HUES64 (cell line): ENCODE measurements around the gene KRTAP4-9.
"Not testable (repeated sequence)": the region's sequence is repeated elsewhere in the genome, so short reads cannot be mapped to it uniquely, and the experiment has no call there.

ENCODE experiments used
- H3K27ac ChIP-seq: 2 replicates; pipeline ENCODE4 v1.7.0; 2013; ENCODE audit warnings: low read depth, low read length, inconsistent platforms
- H3K27me3 ChIP-seq: 2 replicates; pipeline ENCODE4 v1.6.1; 2013; ENCODE audit warnings: mild to moderate bottlenecking, low read length; ENCODE audit not compliant: insufficient read depth
- H3K36me3 ChIP-seq: 2 replicates; pipeline ENCODE4 v1.6.1; 2013; ENCODE audit warnings: mild to moderate bottlenecking, low read length; ENCODE audit not compliant: insufficient read depth
- H3K4me1 ChIP-seq: 2 replicates; pipeline ENCODE4 v1.6.1; 2013; ENCODE audit warnings: mild to moderate bottlenecking, low read length, moderate library complexity; ENCODE audit not compliant: insufficient read depth
- H3K4me3 ChIP-seq: 2 replicates; pipeline ENCODE4 v1.5.1; 2013; ENCODE audit warnings: mild to moderate bottlenecking, low read length, moderate library complexity
- H3K9ac ChIP-seq: 2 replicates; pipeline ENCODE4 v1.6.1; 2013; ENCODE audit warnings: mild to moderate bottlenecking, low read depth, low read length
- H3K9me3 ChIP-seq: 2 replicates; pipeline ENCODE4 v1.6.1; 2013; ENCODE audit warnings: low read depth, low read length; ENCODE audit not compliant: insufficient read depth
- WGBS: fragments of 150-250, 120-280 bp; methylation state at CpG from one replicate; pipeline ENCODE4 v1.1.7; 2013; ENCODE audit warnings: missing lambda C conversion rate; 5-methylcytosine and 5-hydroxymethylcytosine counted together

The KRTAP4-9 gene

DNA sequence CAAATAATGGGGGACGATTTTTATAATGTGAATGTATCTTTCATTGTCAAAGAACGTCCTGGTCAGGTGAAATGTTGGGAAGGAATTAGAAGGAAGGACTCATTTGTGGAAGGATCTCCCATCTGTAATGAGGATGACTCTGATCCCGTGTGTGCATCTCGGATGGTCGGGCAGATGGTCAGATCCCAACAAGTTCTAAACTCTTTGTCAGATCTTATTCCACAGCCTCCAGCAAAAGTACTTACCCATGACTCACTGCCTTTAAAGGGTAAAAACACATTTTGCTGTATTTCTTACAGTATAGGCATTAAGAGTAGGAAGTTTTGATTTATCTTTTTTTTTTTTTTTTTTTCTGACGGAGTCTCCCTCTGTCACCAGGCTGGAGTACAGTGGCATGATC is 6.7 kb upstream of the KRTAP4-9 start:
- no peak overlapping the region for H3K4me3 ChIP-seq
- H3K27me3 ChIP-seq = no peaks in the 10 kb centered on the region
- no peaks in the 10 kb centered on the region for H3K36me3 ChIP-seq
- no peaks in the 10 kb centered on the region for H3K4me1 ChIP-seq
- no peak overlapping the region for H3K9ac ChIP-seq
- 94% methylated on average over 6 of the region's 6 CpGs for WGBS
- H3K27ac ChIP-seq = no peak overlapping the region
- H3K9me3 ChIP-seq = 0 out of 2 replicates have a peak, but pooled peaks cover 3% of the 10 kb centered on the region

- not testable (repeated sequence) for H3K9ac ChIP-seq, H3K4me3 ChIP-seq
Observed at GRCh38 chr17:41099682-41100480, 5.3 kb upstream of the KRTAP4-9 start.

DNA sequence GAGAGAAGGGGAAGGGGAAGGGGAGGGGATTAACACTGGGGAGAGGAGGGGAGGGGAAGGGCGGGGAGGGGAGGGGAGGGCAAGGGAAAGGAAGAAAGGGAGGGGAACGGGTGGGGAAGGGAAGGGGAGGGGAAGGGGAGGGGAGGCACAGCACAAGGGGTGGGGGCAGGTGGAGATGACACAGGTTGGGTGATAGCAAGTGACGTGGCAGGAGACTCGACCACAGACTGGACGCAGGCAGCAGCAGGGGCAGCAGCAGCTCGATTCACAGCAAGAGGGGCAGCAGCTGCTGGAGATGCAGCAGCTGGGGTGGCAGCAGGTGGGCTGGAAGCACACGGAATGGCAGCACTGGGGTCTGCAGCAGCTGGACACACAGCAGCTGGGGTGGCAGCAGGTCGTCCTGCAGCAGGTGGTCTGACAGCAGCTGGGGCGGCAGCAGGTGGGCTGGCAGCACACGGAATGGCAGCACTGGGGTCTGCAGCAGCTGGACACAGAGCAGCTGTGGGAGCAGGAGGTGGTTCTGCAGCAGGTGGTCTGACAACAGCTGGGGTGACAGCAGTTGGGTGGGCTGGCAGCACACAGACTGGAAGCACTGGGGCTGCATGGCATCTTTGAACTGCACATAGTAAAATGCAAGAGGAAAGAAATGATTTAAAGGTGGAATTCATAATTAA is 3.5 kb upstream of the KRTAP4-9 start, which contains the start of gene KRTAP4-16:
KRTAP4-16 (minus strand) TSS at position 624 of the 674 bp plus-strand sequence; CDS start at position 624, 0 bp downstream.
- Histone ChIP-seq H3K36me3 (no peaks in the 10 kb centered on the region), H3K9me3 (no peaks in the 10 kb centered on the region), H3K27me3 (no peaks in the 10 kb centered on the region), H3K27ac (no peak within 1 kb of the TSS), H3K4me1 (peaks cover 4% of the 10 kb centered on the region), H3K9ac (no peak within 1 kb of the TSS), H3K4me3 (no peak within 1 kb of the TSS)
- whole genome bisulfite sequencing = 61% methylated on average over 9 of the region's 10 CpGs

More at GRCh38 chr17:41099682-41100480, 5.3 kb upstream of the KRTAP4-9 start:
- not testable (repeated sequence) for H3K27ac ChIP-seq, H3K9me3 ChIP-seq, H3K27me3 ChIP-seq, H3K4me1 ChIP-seq, H3K36me3 ChIP-seq
- 95% methylated on average over 7 of the region's 7 CpGs for WGBS

- Histone ChIP-seq H3K27ac (no peak overlapping the region), H3K27me3 (no peaks in the 10 kb centered on the region), H3K9me3 (no peaks in the 10 kb centered on the region), H3K9ac (no peak overlapping the region), H3K4me3 (no peak overlapping the region), H3K4me1 (peaks cover 21% of the 10 kb centered on the region), H3K36me3 (no peaks in the 10 kb centered on the region)
- WGBS = no CpG with 5 or more reads among the region's 1 CpG
Observed at GRCh38 chr17:41103896-41104295, 1.3 kb upstream of the KRTAP4-9 start.

DNA sequence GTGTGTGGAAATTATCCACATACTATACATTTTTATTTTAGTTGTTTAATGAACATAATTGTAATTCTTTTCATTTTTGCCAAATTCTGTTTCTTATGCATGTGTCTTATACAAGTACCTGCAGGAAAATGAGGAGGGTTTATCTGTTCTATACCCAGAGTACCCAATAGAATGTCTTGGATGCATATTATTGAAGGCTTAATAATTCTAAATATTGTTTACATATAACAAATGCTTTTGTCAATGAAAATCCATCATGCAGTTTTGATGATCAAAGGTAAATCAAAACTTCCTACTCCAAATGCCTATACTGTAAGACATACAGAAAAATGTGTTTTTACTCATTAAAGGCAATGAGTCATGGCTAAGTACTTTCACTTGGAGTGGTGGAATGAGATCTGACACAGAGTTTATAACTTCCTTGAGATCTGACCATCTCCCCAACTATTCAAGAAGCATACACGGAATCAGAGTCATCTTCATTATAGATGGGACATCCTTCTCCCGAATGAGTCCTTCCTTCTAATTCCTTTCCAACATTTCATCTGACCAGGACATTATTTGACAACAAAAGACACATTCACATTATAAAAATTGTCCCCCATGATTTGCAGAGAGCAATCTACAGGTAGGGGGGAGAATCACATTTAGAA is 677 bp upstream of the KRTAP4-9 start:
- not testable (repeated sequence) for H3K4me3 ChIP-seq, H3K9me3 ChIP-seq, H3K27me3 ChIP-seq, H3K9ac ChIP-seq, H3K27ac ChIP-seq, H3K36me3 ChIP-seq
- peaks cover 21% of the 10 kb centered on the region for H3K4me1 ChIP-seq
- WGBS = 88% methylated on average over 2 of the region's 2 CpGs

DNA sequence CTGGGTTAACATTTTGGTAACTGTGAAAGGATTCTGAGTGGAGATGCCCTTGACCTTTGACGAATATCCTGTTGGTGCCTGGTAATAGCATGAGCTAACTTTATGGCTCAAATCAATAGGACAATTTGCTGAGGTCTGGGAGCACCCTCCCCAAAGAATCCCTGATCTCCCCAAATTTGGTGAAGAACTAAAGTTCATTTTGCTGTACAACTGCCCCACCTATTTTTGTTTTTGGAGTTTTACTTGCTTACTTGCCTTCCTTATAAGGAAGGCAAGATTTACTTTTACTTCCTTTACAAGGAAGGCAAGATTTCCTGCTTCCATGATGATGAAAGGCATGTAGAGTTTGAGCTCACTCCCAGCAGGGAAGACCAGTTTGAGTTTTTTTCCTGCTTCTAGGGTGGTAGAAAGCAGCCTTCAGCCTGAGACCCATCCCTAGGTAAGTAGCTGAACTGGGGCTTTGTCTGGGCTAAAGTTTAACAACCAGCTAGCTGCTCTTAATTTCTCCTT is 2.8 kb downstream of the KRTAP4-9 start:
- no peaks in the 10 kb centered on the region for H3K27me3 ChIP-seq
- WGBS = 100% methylated on average over 1 of the region's 1 CpG
- no peaks in the 10 kb centered on the region for H3K36me3 ChIP-seq
- H3K9me3 ChIP-seq = peaks cover 26% of the 10 kb centered on the region
- H3K27ac ChIP-seq = peak overlapping the region; percentile 41; the same call in 1 of the 2 replicates
- H3K4me1 ChIP-seq = peaks cover 21% of the 10 kb centered on the region
- no peak overlapping the region for H3K9ac ChIP-seq
- H3K4me3 ChIP-seq = no peak overlapping the region

DNA sequence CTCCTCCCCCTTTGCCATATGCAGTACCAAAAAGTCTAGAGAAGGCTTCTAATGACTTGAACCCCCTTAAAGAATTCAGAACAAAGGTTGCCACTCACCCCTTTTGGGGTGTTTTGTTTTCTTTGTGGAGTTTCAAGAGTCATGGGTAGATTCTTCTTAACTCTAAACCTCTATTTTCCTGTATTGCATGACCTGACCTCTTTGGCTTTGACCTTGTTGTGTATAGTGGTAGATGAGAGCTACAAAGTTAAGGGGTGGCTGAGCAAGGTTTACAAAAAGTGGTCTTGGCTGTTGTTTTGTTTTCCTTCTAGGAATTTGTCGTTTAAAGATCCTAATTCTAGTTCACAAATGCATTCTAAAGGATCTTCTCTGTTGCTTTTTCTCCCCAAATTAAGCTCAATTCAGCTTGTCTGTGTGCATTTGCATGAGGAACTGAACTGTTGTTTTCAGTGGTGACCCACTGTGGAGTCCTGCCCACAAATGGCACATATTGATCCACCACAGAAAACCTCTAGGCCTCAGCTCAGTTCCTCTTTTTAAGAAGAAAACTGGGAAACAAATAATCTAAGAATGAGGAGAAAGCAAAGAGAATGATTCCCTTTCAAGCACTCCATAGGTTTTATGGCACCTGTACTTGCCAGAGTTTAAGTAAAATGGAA is 3.7 kb downstream of the KRTAP4-9 start:
- WGBS = 40% methylated on average over 1 of the region's 1 CpG
- not testable (repeated sequence) for H3K27me3 ChIP-seq, H3K4me3 ChIP-seq

GRCh38 chr17:41111151-41111885 is 6.1 kb downstream of the KRTAP4-9 start:
- no peak overlapping the region for H3K27ac ChIP-seq
- H3K9ac ChIP-seq = no peak overlapping the region
- H3K9me3 ChIP-seq = peaks cover 33% of the 10 kb centered on the region
- H3K4me3 ChIP-seq = no peak overlapping the region
- H3K27me3 ChIP-seq = no peaks in the 10 kb centered on the region
- H3K4me1 ChIP-seq = peaks cover 21% of the 10 kb centered on the region
- no peaks in the 10 kb centered on the region for H3K36me3 ChIP-seq
- WGBS = 91% methylated on average over 1 of the region's 2 CpGs

More for the DNA sequence above, 3.7 kb downstream of the KRTAP4-9 start:
- peaks cover 30% of the 10 kb centered on the region for H3K9me3 ChIP-seq
- peaks cover 21% of the 10 kb centered on the region for H3K4me1 ChIP-seq
- not testable (repeated sequence) for H3K9ac ChIP-seq, H3K36me3 ChIP-seq, H3K27ac ChIP-seq

GRCh38 chr17:41116297-41116696 is 11.1 kb downstream of the KRTAP4-9 start:
- H3K9ac ChIP-seq = no peak overlapping the region
- WGBS = 87% methylated on average over 5 of the region's 5 CpGs
- H3K9me3 ChIP-seq = peaks cover 24% of the 10 kb centered on the region
- H3K27me3 ChIP-seq = no peaks in the 10 kb centered on the region
- H3K36me3 ChIP-seq = no peaks in the 10 kb centered on the region
- H3K4me3 ChIP-seq = no peak overlapping the region
- no peak overlapping the region for H3K27ac ChIP-seq
- H3K4me1 ChIP-seq = no peaks in the 10 kb centered on the region

- 87% methylated on average over 10 of the region's 10 CpGs for WGBS
- not testable (repeated sequence) for H3K4me1 ChIP-seq
Observed at GRCh38 chr17:41117846-41118386, 12.7 kb downstream of the KRTAP4-9 start, which contains the start of gene KRTAP4-11. Gene KRTAP4-11 (minus strand): TSS chr17:41118373. CDS start chr17:41118315, 58 bp downstream.

More at GRCh38 chr17:41117846-41118386, 12.7 kb downstream of the KRTAP4-9 start, which contains the start of gene KRTAP4-11:
- not testable (repeated sequence) for H3K4me3 ChIP-seq, H3K9ac ChIP-seq, H3K27ac ChIP-seq, H3K36me3 ChIP-seq, H3K27me3 ChIP-seq
- peaks cover 10% of the 10 kb centered on the region for H3K9me3 ChIP-seq
